Loucy (cell line): ENCODE results near the gene EML1.

Experiments used
- H2AFZ ChIP-seq: fragments of 200-600 bp; sonication (generic); 2 replicates; pipeline ENCODE4 v1.6.0; 2016; ENCODE audit warnings: antibody characterized with exemption, mild to moderate bottlenecking, low read length, moderate library complexity
- H3F3A ChIP-seq: fragments of 200-600 bp; 2 replicates; pipeline ENCODE4 v1.6.0; 2016; ENCODE audit warnings: antibody characterized with exemption, low read depth, mild to moderate bottlenecking
- H3K27me3 ChIP-seq: fragments of 200-600 bp; sonication (generic); 2 replicates; pipeline ENCODE4 v1.6.1; 2014; ENCODE audit warnings: low read length, mild to moderate bottlenecking; ENCODE audit not compliant: insufficient read depth, poor library complexity, severe bottlenecking
- H3K36me3 ChIP-seq: fragments of 200-600 bp; sonication (generic); 2 replicates; pipeline ENCODE4 v1.6.1; 2016; ENCODE audit warnings: low read length; ENCODE audit not compliant: insufficient read depth
- H3K4me1 ChIP-seq: fragments of 200-600 bp; sonication (generic); 2 replicates; pipeline ENCODE4 v1.5.1; 2014; ENCODE audit warnings: low read length, mild to moderate bottlenecking; ENCODE audit not compliant: insufficient read depth, poor library complexity, severe bottlenecking
- H3K4me2 ChIP-seq: fragments of 200-600 bp; sonication (generic); 2 replicates; pipeline ENCODE4 v1.6.0; 2014; ENCODE audit warnings: antibody characterized with exemption, low read length, low read depth, mild to moderate bottlenecking; ENCODE audit not compliant: poor library complexity, severe bottlenecking
- H3K4me3 ChIP-seq: fragments of 200-600 bp; sonication (generic); 2 replicates; pipeline ENCODE4 v1.5.1; 2014; ENCODE audit warnings: low read length, mild to moderate bottlenecking, mixed read lengths; ENCODE audit not compliant: poor library complexity, severe bottlenecking
- H3K79me2 ChIP-seq: fragments of 200-600 bp; sonication (generic); 2 replicates; pipeline ENCODE4 v1.6.1; 2014; ENCODE audit warnings: low read length; ENCODE audit not compliant: insufficient read depth
- H3K9ac ChIP-seq: fragments of 200-600 bp; sonication (generic); 2 replicates; pipeline ENCODE4 v1.6.0; 2014; ENCODE audit warnings: mild to moderate bottlenecking, low read depth, low read length, moderate library complexity; ENCODE audit not compliant: poor library complexity, severe bottlenecking
- H3K9me2 ChIP-seq: fragments of 200-600 bp; sonication (generic); replicated peaks from 2 replicates; pipeline ENCODE4 v1.6.1; 2016; ENCODE audit warnings: low read depth, low read length, mixed read lengths
- H3K9me3 ChIP-seq: fragments of 200-600 bp; sonication (generic); 2 replicates; pipeline ENCODE4 v1.6.1; 2014; ENCODE audit warnings: mild to moderate bottlenecking, antibody characterized with exemption, low read length, low read depth; ENCODE audit not compliant: insufficient read depth
- H4K20me1 ChIP-seq: fragments of 200-600 bp; sonication (generic); 2 replicates; pipeline ENCODE4 v1.6.0; 2014; ENCODE audit warnings: antibody characterized with exemption, low read length, mild to moderate bottlenecking; ENCODE audit not compliant: insufficient read depth, poor library complexity, severe bottlenecking
- EZH2phosphoT487 ChIP-seq: fragments of 200-600 bp; IDR thresholded peaks from 2 replicates; pipeline ENCODE4 v1.6.1; 2018; ENCODE audit warnings: antibody characterized with exemption, mild to moderate bottlenecking, moderate library complexity, borderline replicate concordance
- TF ChIP-seq, protein P1 (sequence below): fragments of 200-600 bp; sonication (generic); conservative IDR thresholded peaks from 2 replicates; pipeline ENCODE4 v1.5.1; 2014; ENCODE audit warnings: mild to moderate bottlenecking, antibody characterized with exemption, low read length

EML1 gene

DNA sequence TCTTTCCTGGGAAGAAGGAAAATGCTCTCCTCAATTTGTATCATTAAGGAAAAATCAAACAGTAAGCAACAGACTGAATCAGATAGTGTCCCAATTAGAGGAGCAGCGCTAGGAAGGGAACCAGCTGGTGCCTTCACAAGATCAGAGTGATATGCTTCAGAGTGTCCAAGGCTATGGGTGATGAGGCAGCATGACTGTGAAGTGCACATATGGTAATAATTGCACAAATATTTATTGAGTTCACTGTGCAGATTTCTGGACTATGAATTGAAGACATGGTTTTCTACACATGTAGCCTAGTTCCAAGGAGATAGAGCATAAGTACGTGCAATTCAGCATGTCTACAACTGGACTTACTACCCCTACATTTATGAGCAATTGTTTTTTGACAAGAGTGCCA lies 193.2 kb downstream of the EML1 start:
- Histone ChIP-seq H2AFZ (no peak overlapping the region), H3K9me3 (no peaks in the 10 kb centered on the region), H3K9ac (no peak overlapping the region), H3K9me2 (no peaks in the 10 kb centered on the region), H3K36me3 (no peaks in the 10 kb centered on the region), H3K79me2 (peaks cover 98% of the 10 kb centered on the region), H3F3A (peaks cover 2% of the 10 kb centered on the region; the same call in 1 of the 2 replicates), H3K4me3 (no peak overlapping the region), H3K4me1 (peaks cover 15% of the 10 kb centered on the region), H3K4me2 (no peak overlapping the region), H3K27me3 (no peaks in the 10 kb centered on the region), H4K20me1 (peaks cover 26% of the 10 kb centered on the region)
- TF ChIP-seq, protein P1, sequence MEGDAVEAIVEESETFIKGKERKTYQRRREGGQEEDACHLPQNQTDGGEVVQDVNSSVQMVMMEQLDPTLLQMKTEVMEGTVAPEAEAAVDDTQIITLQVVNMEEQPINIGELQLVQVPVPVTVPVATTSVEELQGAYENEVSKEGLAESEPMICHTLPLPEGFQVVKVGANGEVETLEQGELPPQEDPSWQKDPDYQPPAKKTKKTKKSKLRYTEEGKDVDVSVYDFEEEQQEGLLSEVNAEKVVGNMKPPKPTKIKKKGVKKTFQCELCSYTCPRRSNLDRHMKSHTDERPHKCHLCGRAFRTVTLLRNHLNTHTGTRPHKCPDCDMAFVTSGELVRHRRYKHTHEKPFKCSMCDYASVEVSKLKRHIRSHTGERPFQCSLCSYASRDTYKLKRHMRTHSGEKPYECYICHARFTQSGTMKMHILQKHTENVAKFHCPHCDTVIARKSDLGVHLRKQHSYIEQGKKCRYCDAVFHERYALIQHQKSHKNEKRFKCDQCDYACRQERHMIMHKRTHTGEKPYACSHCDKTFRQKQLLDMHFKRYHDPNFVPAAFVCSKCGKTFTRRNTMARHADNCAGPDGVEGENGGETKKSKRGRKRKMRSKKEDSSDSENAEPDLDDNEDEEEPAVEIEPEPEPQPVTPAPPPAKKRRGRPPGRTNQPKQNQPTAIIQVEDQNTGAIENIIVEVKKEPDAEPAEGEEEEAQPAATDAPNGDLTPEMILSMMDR = no peak
- TF ChIP-seq EZH2phosphoT487 = no peak

DNA sequence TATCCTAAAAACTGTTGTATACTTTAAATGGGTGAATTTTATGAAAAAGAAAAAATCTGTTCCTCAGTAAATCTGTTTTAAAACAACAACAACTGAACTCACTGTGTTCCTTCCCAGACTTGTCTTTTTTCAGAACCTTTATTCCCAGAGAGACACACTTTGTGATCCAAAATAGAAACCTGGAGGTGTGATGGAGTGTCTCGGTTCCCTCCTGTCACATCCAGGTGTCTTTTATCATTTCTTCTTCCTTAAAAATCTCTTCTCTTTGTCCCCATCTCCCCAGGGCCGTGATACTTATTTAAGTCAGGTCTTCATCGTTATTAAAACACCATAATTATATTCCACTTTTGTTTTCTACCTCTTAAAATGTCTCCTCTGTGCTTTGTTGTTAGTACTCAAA lies 195.8 kb downstream of the EML1 start:
- Histone ChIP-seq H3K27me3 (no peaks in the 10 kb centered on the region), H3K36me3 (no peaks in the 10 kb centered on the region), H2AFZ (no peak overlapping the region), H3K9ac (no peak overlapping the region), H3K4me1 (no peaks in the 10 kb centered on the region), H3K4me3 (no peak overlapping the region), H3K4me2 (no peak overlapping the region), H3F3A (no peaks in the 10 kb centered on the region), H3K79me2 (peaks cover 97% of the 10 kb centered on the region), H4K20me1 (peaks cover 12% of the 10 kb centered on the region), H3K9me3 (peaks cover 3% of the 10 kb centered on the region), H3K9me2 (no peaks in the 10 kb centered on the region)
- TF ChIP-seq EZH2phosphoT487 = no peak
- TF ChIP-seq, protein P1 = no peak

DNA sequence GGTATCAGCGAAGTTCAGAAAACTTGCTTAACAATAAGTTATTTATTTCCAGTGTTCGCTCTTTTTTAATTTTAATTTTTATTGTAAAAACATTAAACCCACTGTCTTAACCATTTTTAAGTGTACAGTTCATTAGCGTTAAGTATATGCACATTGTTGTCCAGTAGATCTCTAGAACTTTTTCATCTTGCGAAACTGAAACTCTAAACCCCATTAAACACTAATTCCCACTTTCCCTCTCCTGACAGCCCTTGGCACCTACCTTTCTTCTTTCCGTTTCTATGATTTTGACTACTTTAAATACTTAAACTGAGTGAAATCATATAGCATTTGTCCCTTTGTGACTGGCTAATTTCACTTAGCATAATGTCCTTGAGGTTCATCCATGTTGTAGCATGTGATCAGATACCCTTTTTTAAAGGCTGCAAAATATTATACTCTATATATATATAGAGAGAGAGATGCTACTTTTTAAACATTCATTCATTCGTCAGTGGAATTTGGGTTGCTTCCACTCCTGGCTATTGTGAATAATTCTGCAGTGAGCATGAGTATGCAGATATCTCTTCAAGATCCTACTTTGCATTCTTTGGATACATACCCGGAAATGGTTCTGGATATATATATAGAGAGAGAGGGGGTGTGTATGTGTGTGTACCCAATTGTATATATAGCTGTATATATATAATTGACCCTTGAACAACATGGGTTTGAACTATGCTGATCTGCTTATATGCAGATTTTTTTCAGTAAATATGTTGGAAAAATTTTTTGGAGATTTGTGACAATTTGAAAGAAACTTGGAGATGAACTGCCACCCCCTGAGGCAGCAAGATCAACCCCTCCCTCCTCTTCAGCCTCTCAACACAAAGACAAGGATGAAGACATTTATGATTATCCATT lies 197.3 kb downstream of the EML1 start:
- Histone ChIP-seq H3K4me1 (no peaks in the 10 kb centered on the region), H3K79me2 (peaks cover 97% of the 10 kb centered on the region), H3F3A (no peaks in the 10 kb centered on the region), H4K20me1 (peaks cover 20% of the 10 kb centered on the region), H3K27me3 (no peaks in the 10 kb centered on the region), H3K4me3 (no peak overlapping the region), H2AFZ (no peak overlapping the region), H3K9me3 (peaks cover 3% of the 10 kb centered on the region), H3K36me3 (no peaks in the 10 kb centered on the region), H3K9ac (no peak overlapping the region), H3K9me2 (no peaks in the 10 kb centered on the region), H3K4me2 (no peak overlapping the region)
- no peak for TF ChIP-seq EZH2phosphoT487
- TF ChIP-seq, protein P1 = no peak
